Measurements from ENCODE around the gene TMEM130. TPM values are rescaled to one million over a fixed set of nuclear protein-coding genes. Genes with fewer than 3 reads are reported as not detected.

TMEM130 gene
- polyA plus RNA-seq, 2 of the 4 experiments (the other 2 are of a cell fraction), result 0.25 to 0.41 TPM

- no peak for TF ChIP-seq ELK1 (IDR thresholded peaks at IDR 0.05; ENCODE audit: low read depth, low read length)
- TF ChIP-seq PBX3 (IDR thresholded peaks at IDR 0.05), result no peak
- no peak for TF ChIP-seq TFCP2L1 (CRISPR knock-in tag; IDR thresholded peaks at IDR 0.05)
- no peak for TF ChIP-seq JUN (IDR thresholded peaks at IDR 0.05)
Measured at GRCh38 chr7:98877146-98877545, 7.3 kb upstream of the TMEM130 start (continued).

- no peak overlapping the region for H3K4me3 ChIP-seq
- CTCF ChIA-PET, result interaction anchor here (0.6 kb wide), 1 partner anchor 8 kb away, joined by 4 read pairs; no protein-coding TSS in a partner anchor
- H3K27ac ChIP-seq, result no peak overlapping the region
- H3K9me3 ChIP-seq, result no peaks in the 10 kb centered on the region
- FAIRE-seq, result no peak
- peaks cover 15% of the 10 kb centered on the region for H3K4me1 ChIP-seq
- TF ChIP-seq POLR2AphosphoS2 (conservative IDR thresholded peaks at IDR 0.05; ENCODE audit: low read length) (no peak), HES2 (IDR thresholded peaks at IDR 0.05) (no peak), RNF2 (IDR thresholded peaks at IDR 0.05; ENCODE audit: borderline replicate concordance, low read depth) (no peak), NR3C1 (IDR thresholded peaks at IDR 0.05) (no peak), MAFK (IDR thresholded peaks at IDR 0.05; ENCODE audit: partially characterized antibody) (no peak), SREBF2 (IDR thresholded peaks at IDR 0.05) (no peak), PHF8 (IDR thresholded peaks at IDR 0.05; ENCODE audit: borderline replicate concordance, low read depth) (no peak), ZC3H11A (IDR thresholded peaks at IDR 0.05) (no peak), BHLHE40 (IDR thresholded peaks at IDR 0.05; ENCODE audit: low read depth, low read length) (no peak), CTCF (IDR thresholded peaks at IDR 0.05) (no peak), CBX8 (IDR thresholded peaks at IDR 0.05) (no peak)
- POLR2A ChIA-PET, result no interaction called here
- 75% methylated on average over 7 of the region's 9 CpGs for WGBS (ENCODE audit: missing lambda C conversion rate)
- ATAC-seq, result no peak
- no peak for DNase-seq (ENCODE audit: low read depth in 1 of 2, low spot score in 1 of 2)
- H3K4me2 ChIP-seq, result no peak overlapping the region
Measured at GRCh38 chr7:98875501-98875900, 5.7 kb upstream of the TMEM130 start.

GRCh38 chr7:98874942-98875341, 5.1 kb upstream of the TMEM130 start:
- Histone ChIP-seq H3K9me3 (no peaks in the 10 kb centered on the region), H3K27ac (no peak overlapping the region), H3K4me3 (no peak overlapping the region), H3K4me1 (peaks cover 16% of the 10 kb centered on the region), H3K4me2 (no peak overlapping the region)
- 88% methylated on average over 1 of the region's 1 CpG for WGBS (ENCODE audit: missing lambda C conversion rate)
- ChIA-PET POLR2A (no interaction called here), CTCF (no interaction called here)
- FAIRE-seq, result no peak
- DNase-seq (ENCODE audit: low read depth in 1 of 2, low spot score in 1 of 2), result no peak
- no peak for ATAC-seq
- TF ChIP-seq USF2 (IDR thresholded peaks at IDR 0.05), result no peak
- no peak for TF ChIP-seq E2F6 (IDR thresholded peaks at IDR 0.05; ENCODE audit: borderline replicate concordance, low read depth)
- no peak for TF ChIP-seq NR3C1 (IDR thresholded peaks at IDR 0.05)
- TF ChIP-seq ELK1 (IDR thresholded peaks at IDR 0.05; ENCODE audit: low read depth, low read length), result no peak
- no peak for TF ChIP-seq PHF8 (IDR thresholded peaks at IDR 0.05; ENCODE audit: borderline replicate concordance, low read depth)
- no peak for TF ChIP-seq CEBPB (IDR thresholded peaks at IDR 0.05)
- no peak for TF ChIP-seq HOXB13 (CRISPR knock-in tag; IDR thresholded peaks at IDR 0.05; ENCODE audit: low read depth)
- no peak for TF ChIP-seq MYC (IDR thresholded peaks at IDR 0.05; ENCODE audit: borderline replicate concordance, low read length)
- TF ChIP-seq JUN (IDR thresholded peaks at IDR 0.05), result no peak
- TF ChIP-seq EHF (CRISPR knock-in tag; IDR thresholded peaks at IDR 0.05), result no peak
- TF ChIP-seq PBX3 (IDR thresholded peaks at IDR 0.05), result no peak
- no peak for TF ChIP-seq HOXA7 (CRISPR knock-in tag; IDR thresholded peaks at IDR 0.05)
- TF ChIP-seq ZSCAN20 (CRISPR knock-in tag; IDR thresholded peaks at IDR 0.05), result no peak
- no peak for TF ChIP-seq ZNF302 (CRISPR knock-in tag; IDR thresholded peaks at IDR 0.05)
- TF ChIP-seq FOSL2 (IDR thresholded peaks at IDR 0.05), result no peak
- TF ChIP-seq FOSL2 (CRISPR knock-in tag; IDR thresholded peaks at IDR 0.05), result no peak
- no peak for TF ChIP-seq RAD21 (conservative IDR thresholded peaks at IDR 0.05 in 1 of 2, IDR thresholded peaks at IDR 0.05 in 1 of 2)
- no peak for TF ChIP-seq CHD4 (IDR thresholded peaks at IDR 0.05; ENCODE audit: borderline replicate concordance)

Measured in A549 (cell line).